Suprapubic skin (tissue), 4 donors: ENCODE measurements around the gene ANKS1A. TPM values are rescaled to one million over a fixed set of nuclear protein-coding genes. Genes with fewer than 3 reads are reported as not detected.
A peak's percentile ranks its signal among the peaks of the same experiment; 100 is the strongest.

Source experiments
- DNase-seq, 2 donors: peaks; one replicate each; pipeline ENCODE4 v3.0.0-alpha.2; 2019; ENCODE audit warnings: low spot score in 2 of 2
- H3K27ac ChIP-seq: fragments of 200-600 bp; sonication (generic); one replicate; pipeline ENCODE4 v1.5.1; 2019
- H3K27me3 ChIP-seq: fragments of 200-600 bp; sonication (generic); one replicate; pipeline ENCODE4 v1.5.1; 2019
- H3K36me3 ChIP-seq: fragments of 200-600 bp; sonication (generic); one replicate; pipeline ENCODE4 v1.5.1; 2019
- H3K4me1 ChIP-seq: fragments of 200-600 bp; sonication (generic); one replicate; pipeline ENCODE4 v1.5.1; 2019
- H3K4me3 ChIP-seq: fragments of 200-600 bp; sonication (generic); one replicate; pipeline ENCODE4 v1.5.1; 2019; ENCODE audit warnings: mild to moderate bottlenecking
- H3K9me3 ChIP-seq: fragments of 200-600 bp; sonication (generic); one replicate; pipeline ENCODE4 v1.5.1; 2019
- CTCF ChIP-seq, 2 donors: fragments of 200-600 bp in 1 of 2; fragments of 450-650 bp in 1 of 2; sonication (generic) in 1 of 2; IDR thresholded peaks; one replicate each; pipeline ENCODE4 v1.5.1; 2016 to 2019; ENCODE audit warnings: antibody characterized with exemption in 2 of 2, mild to moderate bottlenecking in 1 of 2, moderate library complexity in 1 of 2
- EP300 ChIP-seq: sonication (generic); formaldehyde crosslinking; IDR thresholded peaks from one replicate; pipeline ENCODE4 v1.6.1; 2017; ENCODE audit warnings: antibody characterized with exemption
- POLR2A ChIP-seq, 2 donors: fragments of 450-650 bp; IDR thresholded peaks; one replicate each; pipeline ENCODE4 v1.6.1; 2017; ENCODE audit warnings: antibody characterized with exemption in 2 of 2, mild to moderate bottlenecking in 2 of 2, moderate library complexity in 2 of 2
- POLR2AphosphoS5 ChIP-seq, 3 donors: sonication (generic); formaldehyde crosslinking; IDR thresholded peaks; one replicate each; pipeline ENCODE4 v1.6.1; 2017; ENCODE audit warnings: antibody characterized with exemption in 3 of 3
- WGBS: methylation state at CpG from one replicate; pipeline ENCODE4 v1.1.5; 2018; 5-methylcytosine and 5-hydroxymethylcytosine counted together
- total RNA-seq, 4 donors: library from RNA; depleted of rRNA; stranded (reverse); fragments of >200 nt; gene quantifications; one replicate each; pipeline ENCODE4 v1.1.0, GENCODE V29; 2016

ANKS1A gene
- total RNA-seq, 4 donors from 2014 or later = 24.7 to 34.6 (median 30.5) TPM

- TF ChIP-seq POLR2A (IDR thresholded peaks at IDR 0.05) = peak in 1 of 2 donors; percentile 46
- TF ChIP-seq EP300 = no peak
- WGBS = 61% methylated on average over 20 of the region's 28 CpGs
- H3K4me1 ChIP-seq = peaks cover 62% of the 10 kb centered on the region
- H3K4me3 ChIP-seq = peak overlapping the region; percentile 53
- no peaks in the 10 kb centered on the region for H3K9me3 ChIP-seq
- no peaks in the 10 kb centered on the region for H3K27me3 ChIP-seq
- H3K27ac ChIP-seq = peak overlapping the region; percentile 92
- peak in 1 of 2 donors; percentile 66 for DNase-seq
- H3K36me3 ChIP-seq = peaks cover 12% of the 10 kb centered on the region
Observed at GRCh38 chr6:35017411-35018181, 128.5 kb downstream of the ANKS1A start.

GRCh38 chr6:35018182-35018519, 129.1 kb downstream of the ANKS1A start:
- 90% methylated on average over 3 of the region's 3 CpGs for WGBS
- H3K4me1 ChIP-seq = peaks cover 62% of the 10 kb centered on the region
- DNase-seq = no peak
- no peaks in the 10 kb centered on the region for H3K9me3 ChIP-seq
- H3K27ac ChIP-seq = peak overlapping the region; percentile 92
- no peak for TF ChIP-seq EP300
- TF ChIP-seq POLR2A (IDR thresholded peaks at IDR 0.05) = no peak
- TF ChIP-seq CTCF (IDR thresholded peaks at IDR 0.05) = no peak
- TF ChIP-seq POLR2AphosphoS5 (IDR thresholded peaks at IDR 0.05) = no peak
- H3K4me3 ChIP-seq = peak overlapping the region; percentile 53
- no peaks in the 10 kb centered on the region for H3K27me3 ChIP-seq
- peaks cover 16% of the 10 kb centered on the region for H3K36me3 ChIP-seq

- H3K9me3 ChIP-seq = no peaks in the 10 kb centered on the region
- no peaks in the 10 kb centered on the region for H3K27me3 ChIP-seq
- peak overlapping the region; percentile 92 for H3K27ac ChIP-seq
- H3K4me1 ChIP-seq = peaks cover 59% of the 10 kb centered on the region
- WGBS = 53% methylated on average over 2 of the region's 2 CpGs
- no peak for DNase-seq
- TF ChIP-seq CTCF (IDR thresholded peaks at IDR 0.05) (no peak), POLR2AphosphoS5 (IDR thresholded peaks at IDR 0.05) (no peak), POLR2A (IDR thresholded peaks at IDR 0.05) (no peak), EP300 (no peak)
- H3K36me3 ChIP-seq = peaks cover 16% of the 10 kb centered on the region
- peak overlapping the region; percentile 53 for H3K4me3 ChIP-seq
Observed at GRCh38 chr6:35018746-35019145, 129.7 kb downstream of the ANKS1A start.

- Histone ChIP-seq H3K4me1 (peaks cover 59% of the 10 kb centered on the region), H3K27ac (peak overlapping the region; percentile 0)
- 92% methylated on average over 1 of the region's 1 CpG for WGBS
Observed at GRCh38 chr6:35019171-35019570, 130.1 kb downstream of the ANKS1A start.

GRCh38 chr6:35019831-35020230, 130.8 kb downstream of the ANKS1A start:
- Histone ChIP-seq H3K4me3 (peak overlapping the region; percentile 53), H3K36me3 (peaks cover 16% of the 10 kb centered on the region), H3K27me3 (no peaks in the 10 kb centered on the region), H3K27ac (peak overlapping the region; percentile 0), H3K4me1 (peaks cover 59% of the 10 kb centered on the region), H3K9me3 (no peaks in the 10 kb centered on the region)
- 84% methylated on average over 4 of the region's 4 CpGs for WGBS
- DNase-seq = no peak
- no peak for TF ChIP-seq POLR2AphosphoS5 (IDR thresholded peaks at IDR 0.05)
- no peak for TF ChIP-seq POLR2A (IDR thresholded peaks at IDR 0.05)
- no peak for TF ChIP-seq EP300
- TF ChIP-seq CTCF (IDR thresholded peaks at IDR 0.05) = no peak

More at GRCh38 chr6:35019171-35019570, 130.1 kb downstream of the ANKS1A start:
- peaks cover 16% of the 10 kb centered on the region for H3K36me3 ChIP-seq
- DNase-seq = no peak
- no peaks in the 10 kb centered on the region for H3K9me3 ChIP-seq
- TF ChIP-seq CTCF (IDR thresholded peaks at IDR 0.05) = no peak
- TF ChIP-seq POLR2A (IDR thresholded peaks at IDR 0.05) = no peak
- no peak for TF ChIP-seq EP300
- TF ChIP-seq POLR2AphosphoS5 (IDR thresholded peaks at IDR 0.05) = no peak
- H3K4me3 ChIP-seq = peak overlapping the region; percentile 53
- no peaks in the 10 kb centered on the region for H3K27me3 ChIP-seq
